WTC11 (cell line): ENCODE measurements around the gene BTLA. TPM values are rescaled to one million over a fixed set of nuclear protein-coding genes. Genes with fewer than 3 reads are reported as not detected.
A peak's percentile ranks its signal among the peaks of the same experiment; 100 is the strongest.

Experiments used
- ATAC-seq: fragments of 200-7000 bp; cut with Tn5 transposase; 2 replicates; pipeline ENCODE4 v1.10.0; 2021; ENCODE audit warnings: mild to moderate bottlenecking, moderate library complexity
- CTCF ChIA-PET: fragments of 300-600 bp; sonication (Branson Sonifier 250); formaldehyde crosslinking; loops from one replicate; lab custom pipeline; 2021; ENCODE audit warnings: antibody characterized with exemption; lab: Charles Lee
- POLR2A ChIA-PET: fragments of 350-600 bp; sonication (Branson Sonifier 250); formaldehyde crosslinking; loops from one replicate; lab custom pipeline; 2021; ENCODE audit warnings: antibody characterized with exemption; lab: Charles Lee
- DNase-seq: peaks from one replicate; pipeline ENCODE4 v3.0.0; 2021; ENCODE audit warnings: low spot score
- H3K27ac Mint-ChIP-seq: 2 replicates; pipeline ENCODE4 v1.8.0; 2021; ENCODE audit warnings: mixed read lengths
- H3K27me3 Mint-ChIP-seq: 2 replicates; pipeline ENCODE4 v1.8.0; 2021; ENCODE audit warnings: low read depth, mild to moderate bottlenecking, moderate library complexity, mixed read lengths
- H3K36me3 Mint-ChIP-seq: 2 replicates; pipeline ENCODE4 v1.8.0; 2021; ENCODE audit warnings: mixed read lengths
- H3K4me1 Mint-ChIP-seq: 2 replicates; pipeline ENCODE4 v1.8.0; 2022; ENCODE audit warnings: mixed read lengths
- H3K4me3 Mint-ChIP-seq: 2 replicates; pipeline ENCODE4 v1.8.0; 2021; ENCODE audit warnings: mild to moderate bottlenecking, moderate library complexity, mixed read lengths
- H3K9me3 Mint-ChIP-seq: 2 replicates; pipeline ENCODE4 v1.8.0; 2021; ENCODE audit warnings: mixed read lengths
- ATF1 ChIP-seq: sonication (generic); formaldehyde crosslinking; IDR thresholded peaks from 2 replicates; pipeline ENCODE4 v1.8.1; 2023; ENCODE audit warnings: mild to moderate bottlenecking, moderate library complexity, missing genetic modification reagents
- FOXK1 ChIP-seq: sonication (generic); formaldehyde crosslinking; IDR thresholded peaks from 2 replicates; pipeline ENCODE4 v1.8.0; 2022; ENCODE audit warnings: mild to moderate bottlenecking, moderate library complexity, missing genetic modification reagents
- FOXP1 ChIP-seq: sonication (generic); formaldehyde crosslinking; IDR thresholded peaks from 2 replicates; pipeline ENCODE4 v1.8.0; 2022; ENCODE audit warnings: missing genetic modification reagents, mild to moderate bottlenecking, moderate library complexity, borderline replicate concordance
- NFE2L1 ChIP-seq: sonication (generic); formaldehyde crosslinking; IDR thresholded peaks from 2 replicates; pipeline ENCODE4 v1.8.1; 2023; ENCODE audit warnings: missing genetic modification reagents
- NFYB ChIP-seq: sonication (generic); formaldehyde crosslinking; conservative IDR thresholded peaks from 2 replicates; pipeline ENCODE4 v1.8.0; 2022; ENCODE audit warnings: low read depth, missing genetic modification reagents
- NR3C1 ChIP-seq: sonication (generic); formaldehyde crosslinking; conservative IDR thresholded peaks from 2 replicates; pipeline ENCODE4 v1.8.1; 2023; ENCODE audit warnings: low read depth, mild to moderate bottlenecking, missing genetic modification reagents
- RELA ChIP-seq: sonication (generic); formaldehyde crosslinking; IDR thresholded peaks from 2 replicates; pipeline ENCODE4 v1.8.1; 2022; ENCODE audit warnings: missing genetic modification reagents, mild to moderate bottlenecking, borderline replicate concordance
- SOX15 ChIP-seq: fragments of 250-450 bp; sonication (Bioruptor Pico); IDR thresholded peaks from 2 replicates; pipeline ENCODE4 v1.9.0; 2021; ENCODE audit warnings: mild to moderate bottlenecking
- total RNA-seq: library from RNA; stranded (reverse); gene quantifications from 3 replicates; pipeline ENCODE4 v1.2.3, GENCODE V29; 2021
- TF ChIP-seq, protein P1 (sequence below): sonication (generic); formaldehyde crosslinking; IDR thresholded peaks from 2 replicates; pipeline ENCODE4 v1.8.1; 2023; ENCODE audit warnings: mild to moderate bottlenecking, missing genetic modification reagents
- TF ChIP-seq, protein P2 (sequence below): sonication (generic); formaldehyde crosslinking; IDR thresholded peaks from 2 replicates; pipeline ENCODE4 v1.8.0; 2022; ENCODE audit warnings: missing genetic modification reagents
- TF ChIP-seq, protein P3 (sequence below): fragments of 200-600 bp; IDR thresholded peaks from 2 replicates; pipeline ENCODE4 v1.8.0; 2022; ENCODE audit warnings: antibody characterized with exemption
- TF ChIP-seq, protein P4 (sequence below): fragments of 250-450 bp; sonication (Bioruptor Pico); IDR thresholded peaks from 2 replicates; pipeline ENCODE4 v1.9.0; 2021; ENCODE audit warnings: moderate library complexity, mild to moderate bottlenecking, inconsistent platforms, borderline replicate concordance
- TF ChIP-seq, protein P5 (sequence below): sonication (generic); formaldehyde crosslinking; IDR thresholded peaks from 2 replicates; pipeline ENCODE4 v1.8.0; 2023; ENCODE audit warnings: missing genetic modification reagents
- TF ChIP-seq, protein P6 (sequence below): fragments of 250-450 bp; sonication (Bioruptor Pico); IDR thresholded peaks from 2 replicates; pipeline ENCODE4 v1.9.0; 2021; ENCODE audit warnings: mild to moderate bottlenecking, borderline replicate concordance
- TF ChIP-seq, protein P7 (sequence below): sonication (generic); formaldehyde crosslinking; IDR thresholded peaks from 2 replicates; pipeline ENCODE4 v1.8.0; 2022; ENCODE audit warnings: mild to moderate bottlenecking, missing genetic modification reagents
- TF ChIP-seq, protein P8 (sequence below): fragments of 250-450 bp; sonication (Bioruptor Pico); IDR thresholded peaks from 2 replicates; pipeline ENCODE4 v1.9.0; 2021; ENCODE audit warnings: mild to moderate bottlenecking

The BTLA gene
- total RNA-seq, 1 experiment from 2014 or later, result not detected

DNA sequence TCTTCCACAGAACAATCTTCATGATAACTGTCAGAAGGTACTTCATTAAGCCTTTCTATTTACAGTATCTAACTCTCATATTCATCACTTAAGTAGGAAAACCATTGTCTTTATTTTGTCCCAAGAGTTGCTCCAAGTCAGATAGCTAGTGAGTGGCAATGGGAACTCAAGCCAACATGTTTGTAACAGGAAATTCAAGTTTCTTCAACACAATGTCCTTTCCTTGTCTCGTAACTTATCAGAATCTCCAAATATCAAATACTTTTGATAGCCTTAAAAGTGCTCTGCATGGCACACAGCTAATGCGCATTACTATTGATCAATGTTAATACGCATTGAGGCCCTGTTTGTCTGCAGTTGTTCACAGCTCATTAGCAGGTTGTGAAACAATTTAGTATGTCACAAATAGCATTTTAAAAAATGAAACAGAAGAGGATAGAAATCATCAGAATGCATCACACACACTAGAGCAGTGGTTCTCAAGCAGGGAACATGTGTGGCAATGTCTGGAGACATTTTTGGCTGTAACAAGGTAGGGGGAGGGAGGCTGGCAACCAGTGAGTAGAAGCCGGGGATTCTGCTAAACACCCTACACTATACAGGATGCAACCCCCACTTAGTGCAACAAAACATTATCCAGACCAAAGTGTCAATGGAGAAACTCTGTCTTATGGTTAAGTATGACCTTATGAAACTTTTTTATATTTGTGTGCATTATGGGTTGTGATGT, 27.5 kb downstream of the BTLA start:
- DNase-seq (no peak), ATAC-seq (no peak)
- ChIA-PET POLR2A (no interaction called here), CTCF (interaction anchor here (0.8 kb wide), 1 partner anchor 34 kb away, joined by 3 read pairs; no protein-coding TSS in a partner anchor)
- Mint-ChIP-seq H3K9me3 (no peaks in the 10 kb centered on the region), H3K27ac (peak overlapping the region; percentile 7; the same call in 1 of the 2 replicates), H3K27me3 (no peaks in the 10 kb centered on the region), H3K4me1 (peaks cover 15% of the 10 kb centered on the region), H3K4me3 (no peak overlapping the region), H3K36me3 (no peaks in the 10 kb centered on the region)
- TF ChIP-seq NFYB (CRISPR knock-in tag), result no peak
- no peak for TF ChIP-seq SOX15 (CRISPR knock-in tag)
- TF ChIP-seq, protein P1, sequence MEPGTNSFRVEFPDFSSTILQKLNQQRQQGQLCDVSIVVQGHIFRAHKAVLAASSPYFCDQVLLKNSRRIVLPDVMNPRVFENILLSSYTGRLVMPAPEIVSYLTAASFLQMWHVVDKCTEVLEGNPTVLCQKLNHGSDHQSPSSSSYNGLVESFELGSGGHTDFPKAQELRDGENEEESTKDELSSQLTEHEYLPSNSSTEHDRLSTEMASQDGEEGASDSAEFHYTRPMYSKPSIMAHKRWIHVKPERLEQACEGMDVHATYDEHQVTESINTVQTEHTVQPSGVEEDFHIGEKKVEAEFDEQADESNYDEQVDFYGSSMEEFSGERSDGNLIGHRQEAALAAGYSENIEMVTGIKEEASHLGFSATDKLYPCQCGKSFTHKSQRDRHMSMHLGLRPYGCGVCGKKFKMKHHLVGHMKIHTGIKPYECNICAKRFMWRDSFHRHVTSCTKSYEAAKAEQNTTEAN (CRISPR knock-in tag), result no peak
- no peak for TF ChIP-seq FOXK1 (CRISPR knock-in tag)
- TF ChIP-seq, protein P2, sequence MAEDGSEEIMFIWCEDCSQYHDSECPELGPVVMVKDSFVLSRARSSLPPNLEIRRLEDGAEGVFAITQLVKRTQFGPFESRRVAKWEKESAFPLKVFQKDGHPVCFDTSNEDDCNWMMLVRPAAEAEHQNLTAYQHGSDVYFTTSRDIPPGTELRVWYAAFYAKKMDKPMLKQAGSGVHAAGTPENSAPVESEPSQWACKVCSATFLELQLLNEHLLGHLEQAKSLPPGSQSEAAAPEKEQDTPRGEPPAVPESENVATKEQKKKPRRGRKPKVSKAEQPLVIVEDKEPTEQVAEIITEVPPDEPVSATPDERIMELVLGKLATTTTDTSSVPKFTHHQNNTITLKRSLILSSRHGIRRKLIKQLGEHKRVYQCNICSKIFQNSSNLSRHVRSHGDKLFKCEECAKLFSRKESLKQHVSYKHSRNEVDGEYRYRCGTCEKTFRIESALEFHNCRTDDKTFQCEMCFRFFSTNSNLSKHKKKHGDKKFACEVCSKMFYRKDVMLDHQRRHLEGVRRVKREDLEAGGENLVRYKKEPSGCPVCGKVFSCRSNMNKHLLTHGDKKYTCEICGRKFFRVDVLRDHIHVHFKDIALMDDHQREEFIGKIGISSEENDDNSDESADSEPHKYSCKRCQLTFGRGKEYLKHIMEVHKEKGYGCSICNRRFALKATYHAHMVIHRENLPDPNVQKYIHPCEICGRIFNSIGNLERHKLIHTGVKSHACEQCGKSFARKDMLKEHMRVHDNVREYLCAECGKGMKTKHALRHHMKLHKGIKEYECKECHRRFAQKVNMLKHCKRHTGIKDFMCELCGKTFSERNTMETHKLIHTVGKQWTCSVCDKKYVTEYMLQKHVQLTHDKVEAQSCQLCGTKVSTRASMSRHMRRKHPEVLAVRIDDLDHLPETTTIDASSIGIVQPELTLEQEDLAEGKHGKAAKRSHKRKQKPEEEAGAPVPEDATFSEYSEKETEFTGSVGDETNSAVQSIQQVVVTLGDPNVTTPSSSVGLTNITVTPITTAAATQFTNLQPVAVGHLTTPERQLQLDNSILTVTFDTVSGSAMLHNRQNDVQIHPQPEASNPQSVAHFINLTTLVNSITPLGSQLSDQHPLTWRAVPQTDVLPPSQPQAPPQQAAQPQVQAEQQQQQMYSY, result no peak
- TF ChIP-seq, protein P3, sequence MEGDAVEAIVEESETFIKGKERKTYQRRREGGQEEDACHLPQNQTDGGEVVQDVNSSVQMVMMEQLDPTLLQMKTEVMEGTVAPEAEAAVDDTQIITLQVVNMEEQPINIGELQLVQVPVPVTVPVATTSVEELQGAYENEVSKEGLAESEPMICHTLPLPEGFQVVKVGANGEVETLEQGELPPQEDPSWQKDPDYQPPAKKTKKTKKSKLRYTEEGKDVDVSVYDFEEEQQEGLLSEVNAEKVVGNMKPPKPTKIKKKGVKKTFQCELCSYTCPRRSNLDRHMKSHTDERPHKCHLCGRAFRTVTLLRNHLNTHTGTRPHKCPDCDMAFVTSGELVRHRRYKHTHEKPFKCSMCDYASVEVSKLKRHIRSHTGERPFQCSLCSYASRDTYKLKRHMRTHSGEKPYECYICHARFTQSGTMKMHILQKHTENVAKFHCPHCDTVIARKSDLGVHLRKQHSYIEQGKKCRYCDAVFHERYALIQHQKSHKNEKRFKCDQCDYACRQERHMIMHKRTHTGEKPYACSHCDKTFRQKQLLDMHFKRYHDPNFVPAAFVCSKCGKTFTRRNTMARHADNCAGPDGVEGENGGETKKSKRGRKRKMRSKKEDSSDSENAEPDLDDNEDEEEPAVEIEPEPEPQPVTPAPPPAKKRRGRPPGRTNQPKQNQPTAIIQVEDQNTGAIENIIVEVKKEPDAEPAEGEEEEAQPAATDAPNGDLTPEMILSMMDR, result no peak
- TF ChIP-seq, protein P4, sequence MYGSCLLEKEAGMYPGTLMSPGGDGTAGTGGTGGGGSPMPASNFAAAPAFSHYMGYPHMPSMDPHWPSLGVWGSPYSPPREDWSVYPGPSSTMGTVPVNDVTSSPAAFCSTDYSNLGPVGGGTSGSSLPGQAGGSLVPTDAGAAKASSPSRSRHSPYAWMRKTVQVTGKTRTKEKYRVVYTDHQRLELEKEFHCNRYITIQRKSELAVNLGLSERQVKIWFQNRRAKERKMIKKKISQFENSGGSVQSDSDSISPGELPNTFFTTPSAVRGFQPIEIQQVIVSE, result no peak
- TF ChIP-seq, protein P5, sequence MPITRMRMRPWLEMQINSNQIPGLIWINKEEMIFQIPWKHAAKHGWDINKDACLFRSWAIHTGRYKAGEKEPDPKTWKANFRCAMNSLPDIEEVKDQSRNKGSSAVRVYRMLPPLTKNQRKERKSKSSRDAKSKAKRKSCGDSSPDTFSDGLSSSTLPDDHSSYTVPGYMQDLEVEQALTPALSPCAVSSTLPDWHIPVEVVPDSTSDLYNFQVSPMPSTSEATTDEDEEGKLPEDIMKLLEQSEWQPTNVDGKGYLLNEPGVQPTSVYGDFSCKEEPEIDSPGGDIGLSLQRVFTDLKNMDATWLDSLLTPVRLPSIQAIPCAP (CRISPR knock-in tag), result no peak
- TF ChIP-seq, protein P6, sequence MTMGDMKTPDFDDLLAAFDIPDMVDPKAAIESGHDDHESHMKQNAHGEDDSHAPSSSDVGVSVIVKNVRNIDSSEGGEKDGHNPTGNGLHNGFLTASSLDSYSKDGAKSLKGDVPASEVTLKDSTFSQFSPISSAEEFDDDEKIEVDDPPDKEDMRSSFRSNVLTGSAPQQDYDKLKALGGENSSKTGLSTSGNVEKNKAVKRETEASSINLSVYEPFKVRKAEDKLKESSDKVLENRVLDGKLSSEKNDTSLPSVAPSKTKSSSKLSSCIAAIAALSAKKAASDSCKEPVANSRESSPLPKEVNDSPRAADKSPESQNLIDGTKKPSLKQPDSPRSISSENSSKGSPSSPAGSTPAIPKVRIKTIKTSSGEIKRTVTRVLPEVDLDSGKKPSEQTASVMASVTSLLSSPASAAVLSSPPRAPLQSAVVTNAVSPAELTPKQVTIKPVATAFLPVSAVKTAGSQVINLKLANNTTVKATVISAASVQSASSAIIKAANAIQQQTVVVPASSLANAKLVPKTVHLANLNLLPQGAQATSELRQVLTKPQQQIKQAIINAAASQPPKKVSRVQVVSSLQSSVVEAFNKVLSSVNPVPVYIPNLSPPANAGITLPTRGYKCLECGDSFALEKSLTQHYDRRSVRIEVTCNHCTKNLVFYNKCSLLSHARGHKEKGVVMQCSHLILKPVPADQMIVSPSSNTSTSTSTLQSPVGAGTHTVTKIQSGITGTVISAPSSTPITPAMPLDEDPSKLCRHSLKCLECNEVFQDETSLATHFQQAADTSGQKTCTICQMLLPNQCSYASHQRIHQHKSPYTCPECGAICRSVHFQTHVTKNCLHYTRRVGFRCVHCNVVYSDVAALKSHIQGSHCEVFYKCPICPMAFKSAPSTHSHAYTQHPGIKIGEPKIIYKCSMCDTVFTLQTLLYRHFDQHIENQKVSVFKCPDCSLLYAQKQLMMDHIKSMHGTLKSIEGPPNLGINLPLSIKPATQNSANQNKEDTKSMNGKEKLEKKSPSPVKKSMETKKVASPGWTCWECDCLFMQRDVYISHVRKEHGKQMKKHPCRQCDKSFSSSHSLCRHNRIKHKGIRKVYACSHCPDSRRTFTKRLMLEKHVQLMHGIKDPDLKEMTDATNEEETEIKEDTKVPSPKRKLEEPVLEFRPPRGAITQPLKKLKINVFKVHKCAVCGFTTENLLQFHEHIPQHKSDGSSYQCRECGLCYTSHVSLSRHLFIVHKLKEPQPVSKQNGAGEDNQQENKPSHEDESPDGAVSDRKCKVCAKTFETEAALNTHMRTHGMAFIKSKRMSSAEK (CRISPR knock-in tag), result no peak
- TF ChIP-seq ATF1 (CRISPR knock-in tag), result no peak

DNA sequence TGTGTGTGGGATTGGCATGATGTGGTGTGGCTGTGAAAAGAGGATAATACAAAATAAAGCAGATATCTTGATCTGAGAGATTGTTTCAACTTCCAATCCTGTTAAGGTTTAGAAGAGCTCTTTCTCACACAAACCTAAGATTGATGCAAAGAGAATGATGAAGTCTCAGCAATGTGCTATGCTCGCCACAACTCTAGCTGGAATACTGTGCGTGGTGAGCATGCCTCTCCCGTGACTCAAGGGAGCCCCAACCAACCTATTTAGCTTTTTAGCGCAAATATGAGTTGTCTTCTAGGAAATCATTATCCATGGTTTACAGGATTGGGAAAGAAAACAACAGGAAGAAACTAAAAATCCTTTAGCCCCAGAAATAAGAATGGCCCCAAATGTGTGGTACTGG, 28.5 kb downstream of the BTLA start:
- Mint-ChIP-seq H3K9me3 (0 out of 2 replicates have a peak, but pooled peaks cover 3% of the 10 kb centered on the region), H3K4me3 (no peak overlapping the region), H3K27ac (no peak overlapping the region; the same call in 1 of the 2 replicates), H3K4me1 (peaks cover 24% of the 10 kb centered on the region), H3K27me3 (no peaks in the 10 kb centered on the region), H3K36me3 (no peaks in the 10 kb centered on the region)
- CTCF ChIA-PET, result no interaction called here
- DNase-seq (no peak), ATAC-seq (no peak)
- POLR2A ChIA-PET, result no interaction called here
- TF ChIP-seq NFE2L1 (CRISPR knock-in tag), result no peak
- TF ChIP-seq, protein P7, sequence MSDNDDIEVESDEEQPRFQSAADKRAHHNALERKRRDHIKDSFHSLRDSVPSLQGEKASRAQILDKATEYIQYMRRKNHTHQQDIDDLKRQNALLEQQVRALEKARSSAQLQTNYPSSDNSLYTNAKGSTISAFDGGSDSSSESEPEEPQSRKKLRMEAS (CRISPR knock-in tag), result no peak
- TF ChIP-seq, protein P4, result no peak
- TF ChIP-seq, protein P1 (CRISPR knock-in tag), result no peak
- no peak for TF ChIP-seq FOXP1
- TF ChIP-seq, protein P8, sequence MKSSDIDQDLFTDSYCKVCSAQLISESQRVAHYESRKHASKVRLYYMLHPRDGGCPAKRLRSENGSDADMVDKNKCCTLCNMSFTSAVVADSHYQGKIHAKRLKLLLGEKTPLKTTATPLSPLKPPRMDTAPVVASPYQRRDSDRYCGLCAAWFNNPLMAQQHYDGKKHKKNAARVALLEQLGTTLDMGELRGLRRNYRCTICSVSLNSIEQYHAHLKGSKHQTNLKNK (CRISPR knock-in tag), result no peak
- TF ChIP-seq NR3C1 (CRISPR knock-in tag), result no peak
- TF ChIP-seq RELA (CRISPR knock-in tag), result no peak
